ENCODE measurements around the gene CLK2. TPM values are rescaled to one million over a fixed set of nuclear protein-coding genes. Genes with fewer than 3 reads are reported as not detected.

The CLK2 gene
- total and polyA plus RNA-seq, 2 experiments from 2014 or later = 27.2 to 54.6 TPM

DNA sequence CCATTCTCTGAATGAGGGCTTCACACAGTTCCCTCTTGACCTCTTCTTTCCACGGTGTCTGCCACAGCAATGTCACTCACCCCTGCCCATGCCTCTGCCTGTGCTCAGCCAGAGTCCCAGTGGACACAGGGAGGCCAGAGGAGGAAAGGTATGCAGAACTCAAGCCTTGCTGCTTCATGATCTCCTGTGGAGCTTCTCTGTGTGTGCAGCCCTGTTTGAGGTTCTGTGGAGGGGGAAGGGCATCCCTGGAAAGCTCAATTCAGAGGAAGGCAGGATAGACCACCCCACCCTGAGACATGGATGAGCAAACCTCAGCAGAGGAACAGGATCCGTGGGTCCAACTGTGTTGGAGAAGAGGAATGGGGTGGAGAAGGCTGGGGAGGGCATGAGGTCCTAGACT, 6.0 kb upstream of the CLK2 start (continued):
- TF ChIP-seq ZNF462 (CRISPR knock-in tag; IDR thresholded peaks at IDR 0.05) = no peak
- TF ChIP-seq CREB1 (CRISPR knock-in tag; IDR thresholded peaks at IDR 0.05; ENCODE audit: low read depth) = no peak

GRCh38 chr1:155278689-155279160, 5.4 kb upstream of the CLK2 start:
- Mint-ChIP-seq H3K9me3 (peaks cover 4% of the 10 kb centered on the region; the same call in 1 of the 3 replicates), H3K27ac (no peak overlapping the region; the same call in 1 of the 2 replicates), H3K4me1 (peaks cover 26% of the 10 kb centered on the region), H3K27me3 (ENCODE audit: insufficient read depth, low read depth, poor library complexity) (peaks cover 15% of the 10 kb centered on the region), H3K4me3 (peak overlapping the region; percentile 73), H3K36me3 (ENCODE audit: low read depth) (peaks cover 3% of the 10 kb centered on the region; the same call in 2 of the 3 replicates)
- H3K36me3 ChIP-seq (ENCODE audit: insufficient read depth) = no peaks in the 10 kb centered on the region
- H3K79me2 ChIP-seq (replicated peaks; ENCODE audit: insufficient read depth) = no peaks in the 10 kb centered on the region
- H3K27me3 ChIP-seq (ENCODE audit: insufficient read depth) = no peaks in the 10 kb centered on the region
- ATAC-seq (no peak), DNase-seq (ENCODE audit: low spot score) (no peak)
- H3K4me3 ChIP-seq = peak overlapping the region; percentile 89
- H3K4me1 ChIP-seq (ENCODE audit: insufficient read depth) = peaks cover 27% of the 10 kb centered on the region
- 0 out of 2 replicates have a peak overlapping the region, but pooled peaks have one; percentile 17 for H3K27ac ChIP-seq (ENCODE audit: low read depth)
- H2AFZ ChIP-seq = no peak overlapping the region
- peak overlapping the region; percentile 61 for H3K4me2 ChIP-seq
- H3F3A ChIP-seq (replicated peaks; ENCODE audit: low read depth) = peaks cover 17% of the 10 kb centered on the region
- no peaks in the 10 kb centered on the region for H3K9me2 ChIP-seq (ENCODE audit: insufficient read depth)
- no peaks in the 10 kb centered on the region for H4K20me1 ChIP-seq (replicated peaks; ENCODE audit: insufficient read depth)
- TF ChIP-seq ZNF462 (CRISPR knock-in tag; IDR thresholded peaks at IDR 0.05) (no peak), NANOG (IDR thresholded peaks at IDR 0.05; ENCODE audit: borderline replicate concordance) (no peak), CREB1 (CRISPR knock-in tag; IDR thresholded peaks at IDR 0.05; ENCODE audit: low read depth) (no peak), STAT1 (IDR thresholded peaks at IDR 0.05; ENCODE audit: unreplicated experiment) (no peak), EZH2phosphoT487 (IDR thresholded peaks at IDR 0.05; ENCODE audit: unreplicated experiment) (no peak), POLR2AphosphoS5 (IDR thresholded peaks at IDR 0.05; ENCODE audit: low read depth) (no peak), EZH2 (IDR thresholded peaks at IDR 0.05; ENCODE audit: low read depth, unreplicated experiment) (no peak)
